CD4-positive, alpha-beta T cell treated with Interleukin-10 for 1 hour (primary cell): ENCODE measurements around the gene MAB21L4.

Source experiments
- DNase-seq: peaks from one replicate; pipeline ENCODE4 v3.0.0-alpha.2; 2020

The MAB21L4 gene

DNA sequence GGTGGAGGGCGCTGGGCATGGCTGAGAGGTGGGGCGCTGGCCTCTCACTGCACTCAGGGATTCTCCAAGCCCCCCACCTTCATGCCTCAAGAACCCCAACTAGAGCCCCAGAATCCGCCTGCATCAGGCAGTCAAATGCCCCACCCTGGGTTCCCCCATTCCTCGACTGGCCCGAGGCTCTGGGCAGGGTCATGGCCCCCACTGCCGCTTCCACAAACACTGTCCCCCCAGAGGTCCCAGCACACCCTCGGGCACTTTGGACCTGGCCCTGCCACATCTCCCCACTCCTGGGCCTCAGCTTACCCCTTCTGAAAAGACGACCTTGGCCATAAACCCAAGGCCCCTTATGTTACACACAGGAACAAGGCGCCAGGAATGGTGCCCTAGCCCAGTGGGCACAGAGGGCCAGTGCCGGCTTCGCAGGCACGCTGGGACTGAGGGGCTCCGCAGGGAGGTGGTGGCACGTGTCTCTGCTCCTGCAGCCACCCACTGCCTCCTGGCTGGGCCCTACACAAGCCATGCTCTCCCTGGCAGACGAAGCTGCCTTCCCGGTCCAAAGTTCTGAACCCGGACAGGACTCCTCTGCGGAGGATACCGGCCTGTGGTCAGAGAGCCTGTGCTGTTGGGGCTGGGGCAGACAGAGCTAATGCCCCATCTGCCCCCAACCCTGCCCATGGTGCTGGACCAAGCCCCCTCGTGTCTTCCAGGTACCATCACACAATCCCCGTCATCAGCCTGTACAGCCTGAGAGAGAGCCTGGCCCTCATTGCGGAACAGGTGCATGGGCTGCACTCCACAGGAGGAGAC is 20.5 kb downstream of the MAB21L4 start:
- no peak for DNase-seq

DNA sequence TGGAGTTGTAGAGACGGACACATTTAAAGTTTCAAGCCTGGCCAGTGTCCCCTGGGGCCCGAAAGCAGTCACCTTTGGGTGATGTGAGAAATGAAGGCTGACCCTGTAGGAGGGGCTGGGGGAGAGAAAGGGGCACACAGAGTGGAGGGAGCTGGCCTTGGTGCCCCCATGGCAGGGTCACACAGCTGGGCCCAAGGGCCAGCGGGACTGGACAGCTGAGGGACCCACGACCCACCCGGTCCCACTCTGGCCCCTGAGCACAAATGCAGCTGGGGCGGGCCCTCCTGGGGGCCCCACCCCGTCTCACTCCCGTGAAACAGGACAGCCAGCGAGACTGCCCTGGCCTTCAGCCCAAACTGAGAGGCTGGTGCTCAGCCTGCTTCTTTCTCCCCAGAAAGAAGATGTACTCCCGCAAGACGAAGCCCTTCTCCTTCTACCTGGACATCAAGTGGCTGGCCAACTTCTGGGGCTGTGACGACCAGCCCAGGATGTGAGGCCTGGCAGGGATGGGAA is 21.2 kb downstream of the MAB21L4 start:
- no peak for DNase-seq

- DNase-seq = no peak
Measured at GRCh38 chr2:240873805-240874714, 21.9 kb downstream of the MAB21L4 start.

GRCh38 chr2:240873098-240873788 is 22.7 kb downstream of the MAB21L4 start:
- no peak for DNase-seq

GRCh38 chr2:240872317-240873097 is 23.4 kb downstream of the MAB21L4 start:
- no peak for DNase-seq

GRCh38 chr2:240871071-240871958 is 24.6 kb downstream of the MAB21L4 start:
- DNase-seq = no peak

DNA sequence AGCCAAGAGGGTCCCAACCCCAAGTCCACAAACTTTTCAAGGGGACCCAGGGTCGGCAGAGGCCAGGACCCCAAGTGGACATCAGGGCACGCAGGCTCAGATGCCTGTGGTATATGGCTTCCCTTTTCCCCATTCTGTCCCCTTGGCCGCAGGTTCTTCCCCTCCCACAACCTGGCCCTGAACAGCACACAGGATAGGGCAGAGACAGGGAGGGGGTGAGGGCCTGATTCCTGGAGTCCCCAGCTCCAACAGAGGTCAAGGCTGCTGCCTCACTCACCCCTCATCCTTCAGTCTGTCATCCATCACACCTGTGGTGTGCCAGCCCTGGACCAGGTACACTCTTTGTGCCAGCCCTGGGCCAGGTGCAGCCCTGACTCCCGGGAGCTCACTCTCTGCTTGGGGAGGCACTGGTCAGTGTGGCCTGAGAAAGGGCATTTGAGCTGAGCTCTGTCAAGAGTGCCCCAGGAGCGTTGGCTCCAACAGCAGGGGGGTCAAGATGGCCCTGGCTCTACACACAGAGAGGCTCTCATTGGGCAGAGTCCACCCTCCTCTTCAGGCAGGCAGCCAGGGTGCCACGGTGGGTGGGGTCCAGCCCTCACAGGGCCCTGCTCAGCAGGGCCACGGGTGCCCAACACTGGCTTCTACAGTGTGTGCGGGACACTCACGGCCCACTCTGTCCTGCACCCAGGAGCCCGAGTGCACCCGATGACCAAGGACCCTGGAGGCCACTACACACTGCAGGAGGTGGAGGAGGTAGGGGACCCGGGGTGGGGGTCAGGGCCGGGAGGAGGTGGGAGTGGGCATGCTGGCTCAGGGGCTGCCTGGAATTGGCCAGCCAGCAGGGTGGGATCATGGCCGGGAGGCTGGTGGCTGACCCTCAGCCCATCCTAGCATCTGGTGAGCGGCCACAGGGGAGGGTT is 25.7 kb downstream of the MAB21L4 start:
- DNase-seq = no peak

DNA sequence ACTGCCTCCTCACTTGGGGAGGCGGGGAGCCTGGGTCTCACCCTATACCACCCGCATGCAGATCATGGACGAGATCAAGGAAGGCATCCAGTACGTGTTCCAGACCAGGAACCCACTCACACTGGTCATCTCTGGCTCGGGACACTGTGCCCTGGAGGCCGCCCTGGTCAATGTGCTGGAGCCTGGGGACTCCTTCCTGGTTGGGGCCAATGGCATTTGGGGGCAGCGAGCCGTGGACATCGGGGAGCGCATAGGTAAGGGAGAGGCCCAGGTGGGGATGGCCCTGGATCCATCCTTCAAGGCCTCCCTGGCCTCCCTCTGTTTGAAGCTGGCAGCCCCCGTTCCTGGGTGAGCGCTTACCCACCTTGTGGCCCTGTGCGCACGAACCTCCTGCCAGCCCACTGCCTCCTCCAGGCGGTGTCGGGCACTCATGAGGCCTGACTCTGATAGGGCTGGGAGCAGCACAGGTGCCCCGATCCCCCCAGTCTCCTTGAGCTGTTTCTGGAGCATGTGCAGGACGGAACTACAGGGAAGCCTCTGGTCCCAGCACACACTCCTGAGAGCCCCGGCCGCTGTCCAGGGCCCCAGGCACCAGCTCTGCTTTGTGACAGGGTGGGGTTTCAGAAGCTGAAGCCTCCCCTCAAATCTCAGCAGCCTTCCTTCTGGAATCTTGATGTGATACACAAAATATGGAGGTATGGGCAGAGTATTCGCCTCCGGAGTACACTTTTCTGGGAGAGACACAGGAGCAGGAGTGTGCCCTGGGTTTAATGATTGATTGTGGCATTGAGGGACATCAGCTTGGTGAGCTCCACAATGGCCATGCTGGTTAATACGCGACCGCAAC is 26.6 kb downstream of the MAB21L4 start:
- DNase-seq = no peak

DNA sequence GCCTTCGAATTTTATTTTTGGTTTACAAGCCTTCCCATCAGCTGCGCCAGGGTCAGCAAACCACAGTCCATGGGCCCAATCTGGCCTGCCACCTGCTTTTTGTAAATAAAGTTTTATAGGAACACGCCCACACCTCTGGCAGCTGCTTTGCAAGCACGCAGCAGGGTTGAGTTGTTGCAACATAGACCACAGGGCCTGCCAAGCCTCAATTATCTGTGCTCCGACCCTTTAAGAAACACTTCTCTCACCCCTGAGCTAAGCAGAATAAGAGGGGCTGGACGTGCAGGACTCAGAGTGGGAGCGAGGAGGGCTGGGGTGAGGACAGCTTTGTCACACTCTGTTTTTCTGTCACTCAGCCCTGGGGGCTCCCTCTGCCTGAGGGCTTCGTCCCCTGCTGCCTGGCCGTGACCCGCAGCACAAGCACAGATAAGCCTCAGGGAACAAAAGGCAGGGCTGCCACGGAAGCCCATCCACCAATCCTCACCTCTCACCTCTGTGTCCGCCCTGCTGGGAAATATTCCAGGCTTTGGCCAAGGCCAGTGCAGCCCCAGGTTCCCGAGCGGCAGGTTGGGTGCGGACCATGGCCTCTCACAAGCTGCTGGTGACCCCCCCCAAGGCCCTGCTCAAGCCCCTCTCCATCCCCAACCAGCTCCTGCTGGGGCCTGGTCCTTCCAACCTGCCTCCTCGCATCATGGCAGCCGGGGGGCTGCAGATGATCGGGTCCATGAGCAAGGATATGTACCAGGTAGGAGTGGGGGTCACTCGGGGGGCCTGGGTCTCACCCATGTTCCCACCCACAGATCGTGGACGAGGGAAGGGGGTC is 27.5 kb downstream of the MAB21L4 start, which contains the start of gene AGXT:
Gene AGXT, plus strand, starts transcription at position 539 of the 823 bp plus-strand sequence. Its CDS starts 42 bp downstream, at position 581.
- DNase-seq = no peak

GRCh38 chr2:240865391-240865790 is 30.6 kb downstream of the MAB21L4 start:
- DNase-seq = no peak

DNA sequence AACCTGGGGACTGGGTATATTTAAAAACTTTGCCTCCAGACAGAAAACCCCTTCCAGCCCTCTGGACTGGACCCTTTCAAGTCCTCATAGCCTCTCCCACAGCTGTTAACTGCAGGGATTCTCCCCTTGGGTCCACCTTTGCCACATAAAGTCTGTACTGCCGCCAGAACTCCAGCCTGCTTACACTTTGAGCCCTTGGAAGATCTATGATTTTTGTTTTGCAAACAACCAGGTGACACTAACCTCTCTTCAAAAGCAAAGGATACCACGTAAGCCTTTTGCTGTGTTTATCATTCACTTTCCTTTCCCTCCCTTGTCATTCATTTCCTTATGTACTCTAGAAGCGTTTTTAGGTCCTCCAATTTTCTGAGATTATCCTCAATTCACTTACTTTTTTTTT is 31.5 kb downstream of the MAB21L4 start:
- no peak for DNase-seq

DNA sequence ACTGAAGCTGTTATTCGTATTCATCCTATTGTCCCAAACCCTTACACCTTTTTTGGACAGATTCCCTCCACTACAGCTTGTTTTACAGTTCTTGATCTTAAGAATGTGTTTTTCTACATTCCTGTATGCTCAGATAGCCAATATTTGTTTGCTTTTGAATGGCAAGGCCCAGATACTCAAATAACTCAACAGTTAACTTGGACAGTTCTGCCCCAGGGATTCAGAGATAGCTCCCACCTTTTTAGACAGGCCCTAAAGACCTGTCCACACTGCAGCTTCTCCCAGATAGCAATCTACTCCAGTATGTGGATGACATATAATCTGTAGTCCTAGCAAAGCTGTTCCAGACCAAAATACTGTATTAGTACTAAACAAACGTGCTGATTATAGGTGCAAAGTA is 34.4 kb downstream of the MAB21L4 start:
- DNase-seq = no peak

DNA sequence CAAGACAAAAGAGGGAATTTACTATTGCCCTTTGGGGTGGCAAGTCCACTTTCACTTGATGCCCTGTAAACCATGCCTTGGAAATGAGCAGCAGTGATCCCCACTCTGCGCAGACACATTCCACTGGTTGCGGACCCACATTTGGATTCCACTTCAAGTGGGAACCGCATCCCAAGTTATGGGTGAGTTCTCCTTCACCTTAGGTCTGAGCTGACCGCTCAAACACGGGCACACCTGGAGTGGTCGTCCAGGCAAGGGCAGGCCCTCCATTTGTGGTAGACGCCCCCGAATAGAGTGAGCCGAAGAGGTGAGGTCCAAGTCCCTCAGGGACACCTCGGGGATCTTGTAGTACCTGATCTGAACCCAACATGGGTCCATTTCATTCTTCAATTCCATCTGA is 37.1 kb downstream of the MAB21L4 start:
- no peak for DNase-seq

- DNase-seq = no peak
Measured at GRCh38 chr2:240858321-240858720, 37.6 kb downstream of the MAB21L4 start.

- DNase-seq = no peak
Measured at GRCh38 chr2:240857039-240858008, 38.6 kb downstream of the MAB21L4 start.

- no peak for DNase-seq
Measured at GRCh38 chr2:240856151-240856980, 39.6 kb downstream of the MAB21L4 start.
